HEK293 (cell line): ENCODE data around the gene MPZL3.

Experiments
- ATF2 ChIP-seq: fragments of 450-650 bp; formaldehyde crosslinking; IDR thresholded peaks from 2 replicates; pipeline ENCODE4 v1.5.1; 2016; ENCODE audit warnings: missing biosample characterization, missing genetic modification characterization, low read depth
- CTCF ChIP-seq: fragments of 450-650 bp; formaldehyde crosslinking; IDR thresholded peaks from 2 replicates; pipeline ENCODE4 v1.5.1; 2016; ENCODE audit warnings: missing biosample characterization, missing genetic modification characterization
- ZBTB20 ChIP-seq: fragments of 450-650 bp; formaldehyde crosslinking; IDR thresholded peaks from 2 replicates; pipeline ENCODE4 v1.5.1; 2016; ENCODE audit warnings: missing biosample characterization, missing genetic modification characterization
- ZNF157 ChIP-seq: fragments of 450-650 bp; formaldehyde crosslinking; IDR thresholded peaks from 2 replicates; pipeline ENCODE4 v1.5.1; 2016; ENCODE audit warnings: missing biosample characterization, missing genetic modification characterization
- ZNF350 ChIP-seq: fragments of 450-650 bp; formaldehyde crosslinking; IDR thresholded peaks from 2 replicates; pipeline ENCODE4 v1.5.0; 2017; ENCODE audit warnings: missing biosample characterization, mild to moderate bottlenecking, missing genetic modification characterization
- ZNF366 ChIP-seq: fragments of 450-650 bp; formaldehyde crosslinking; conservative IDR thresholded peaks from 2 replicates; pipeline ENCODE4 v1.5.1; 2016; ENCODE audit warnings: missing biosample characterization, missing genetic modification characterization
- ZNF473 ChIP-seq: fragments of 450-650 bp; formaldehyde crosslinking; IDR thresholded peaks from 2 replicates; pipeline ENCODE4 v1.5.1; 2017; ENCODE audit warnings: missing biosample characterization, missing genetic modification characterization
- ZNF521 ChIP-seq: fragments of 450-650 bp; formaldehyde crosslinking; IDR thresholded peaks from 2 replicates; pipeline ENCODE4 v1.5.1; 2017; ENCODE audit warnings: missing biosample characterization, mild to moderate bottlenecking, missing genetic modification characterization
- ZNF768 ChIP-seq: fragments of 450-650 bp; formaldehyde crosslinking; IDR thresholded peaks from 2 replicates; pipeline ENCODE4 v1.5.1; 2018; ENCODE audit warnings: missing biosample characterization, mild to moderate bottlenecking, missing genetic modification characterization
- ZNF785 ChIP-seq: fragments of 450-650 bp; formaldehyde crosslinking; IDR thresholded peaks from 2 replicates; pipeline ENCODE4 v1.5.1; 2016; ENCODE audit warnings: missing biosample characterization, missing genetic modification characterization
- TF ChIP-seq, protein P1 (sequence below): fragments of 450-650 bp; formaldehyde crosslinking; IDR thresholded peaks from 2 replicates; pipeline ENCODE4 v1.5.1; 2016; ENCODE audit warnings: missing biosample characterization, missing genetic modification characterization

GRCh38 chr11:118193910-118194566 lies 58.1 kb downstream of the MPZL3 start:
- TF ChIP-seq ZNF157 (tag by site-specific recombination): no peak
- TF ChIP-seq ATF2 (tag by site-specific recombination): no peak
- TF ChIP-seq, protein P1, sequence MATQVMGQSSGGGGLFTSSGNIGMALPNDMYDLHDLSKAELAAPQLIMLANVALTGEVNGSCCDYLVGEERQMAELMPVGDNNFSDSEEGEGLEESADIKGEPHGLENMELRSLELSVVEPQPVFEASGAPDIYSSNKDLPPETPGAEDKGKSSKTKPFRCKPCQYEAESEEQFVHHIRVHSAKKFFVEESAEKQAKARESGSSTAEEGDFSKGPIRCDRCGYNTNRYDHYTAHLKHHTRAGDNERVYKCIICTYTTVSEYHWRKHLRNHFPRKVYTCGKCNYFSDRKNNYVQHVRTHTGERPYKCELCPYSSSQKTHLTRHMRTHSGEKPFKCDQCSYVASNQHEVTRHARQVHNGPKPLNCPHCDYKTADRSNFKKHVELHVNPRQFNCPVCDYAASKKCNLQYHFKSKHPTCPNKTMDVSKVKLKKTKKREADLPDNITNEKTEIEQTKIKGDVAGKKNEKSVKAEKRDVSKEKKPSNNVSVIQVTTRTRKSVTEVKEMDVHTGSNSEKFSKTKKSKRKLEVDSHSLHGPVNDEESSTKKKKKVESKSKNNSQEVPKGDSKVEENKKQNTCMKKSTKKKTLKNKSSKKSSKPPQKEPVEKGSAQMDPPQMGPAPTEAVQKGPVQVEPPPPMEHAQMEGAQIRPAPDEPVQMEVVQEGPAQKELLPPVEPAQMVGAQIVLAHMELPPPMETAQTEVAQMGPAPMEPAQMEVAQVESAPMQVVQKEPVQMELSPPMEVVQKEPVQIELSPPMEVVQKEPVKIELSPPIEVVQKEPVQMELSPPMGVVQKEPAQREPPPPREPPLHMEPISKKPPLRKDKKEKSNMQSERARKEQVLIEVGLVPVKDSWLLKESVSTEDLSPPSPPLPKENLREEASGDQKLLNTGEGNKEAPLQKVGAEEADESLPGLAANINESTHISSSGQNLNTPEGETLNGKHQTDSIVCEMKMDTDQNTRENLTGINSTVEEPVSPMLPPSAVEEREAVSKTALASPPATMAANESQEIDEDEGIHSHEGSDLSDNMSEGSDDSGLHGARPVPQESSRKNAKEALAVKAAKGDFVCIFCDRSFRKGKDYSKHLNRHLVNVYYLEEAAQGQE (tag by site-specific recombination): no peak
- TF ChIP-seq CTCF (tag by site-specific recombination): no peak
- TF ChIP-seq ZNF366 (tag by site-specific recombination): no peak
- no peak for TF ChIP-seq ZNF473
- TF ChIP-seq ZNF768: no peak
- TF ChIP-seq ZNF350: no peak
- TF ChIP-seq ZNF785 (tag by site-specific recombination): no peak
- no peak for TF ChIP-seq ZBTB20 (tag by site-specific recombination)
- no peak for TF ChIP-seq ZNF521 (tag by site-specific recombination)
